Peyer's patch (tissue), 4 donors: ENCODE data around the gene GRAMD2A.

Experiments
- CTCF ChIP-seq, 6 experiments: fragments of 450-650 bp in 4 of 6; fragments of 200-600 bp in 2 of 6; sonication (generic) in 1 of 6; IDR thresholded peaks; one replicate each; pipeline ENCODE4 v1.5.1; 2017 to 2019; ENCODE audit warnings: antibody characterized with exemption in 6 of 6, mild to moderate bottlenecking in 3 of 6, moderate library complexity in 1 of 6
- POLR2A ChIP-seq, 2 donors: fragments of 450-650 bp; IDR thresholded peaks; one replicate each; pipeline ENCODE4 v1.5.1; 2017; ENCODE audit warnings: antibody characterized with exemption in 2 of 2, mild to moderate bottlenecking in 2 of 2, moderate library complexity in 2 of 2

- TF ChIP-seq CTCF (IDR thresholded peaks at IDR 0.05), result no peak
- TF ChIP-seq POLR2A (IDR thresholded peaks at IDR 0.05), result no peak
These were observed 45.3 kb upstream of the GRAMD2A start for GRCh38 chr15:72242775-72243370.
